MM.1S (cell line): Measurements from ENCODE around the gene NUBP2.
A peak's percentile ranks its signal among the peaks of the same experiment; 100 is the strongest.

Experiments used
- DNase-seq: peaks from one replicate; pipeline ENCODE4 v3.0.0-alpha.2; 2015
- H2AFZ ChIP-seq: fragments of 300-600 bp; sonication (generic); 2 replicates; pipeline ENCODE4 v1.6.0; 2016; ENCODE audit warnings: antibody characterized with exemption, low read length
- H3F3A ChIP-seq: fragments of 300-600 bp; sonication (generic); 2 replicates; pipeline ENCODE4 v1.6.1; 2016; ENCODE audit warnings: mild to moderate bottlenecking, antibody characterized with exemption, low read length, moderate library complexity, mixed read lengths; ENCODE audit not compliant: insufficient read depth
- H3K27ac ChIP-seq: fragments of 300-600 bp; sonication (generic); 2 replicates; pipeline ENCODE4 v1.5.1; 2016; ENCODE audit warnings: mild to moderate bottlenecking, low read length
- H3K27me3 ChIP-seq: fragments of 300-600 bp; sonication (generic); replicated peaks from 2 replicates; pipeline ENCODE4 v1.6.0; 2016; ENCODE audit warnings: low read length; ENCODE audit not compliant: insufficient read depth
- H3K36me3 ChIP-seq: fragments of 300-600 bp; sonication (generic); replicated peaks from 2 replicates; pipeline ENCODE4 v1.6.1; 2016; ENCODE audit warnings: mild to moderate bottlenecking, low read length, mixed read lengths; ENCODE audit not compliant: insufficient read depth
- H3K4me1 ChIP-seq: fragments of 300-600 bp; sonication (generic); 2 replicates; pipeline ENCODE4 v1.6.1; 2016; ENCODE audit warnings: low read length, mixed read lengths
- H3K4me2 ChIP-seq: fragments of 300-600 bp; sonication (generic); 2 replicates; pipeline ENCODE4 v1.6.0; 2016; ENCODE audit warnings: low read depth, low read length
- H3K4me3 ChIP-seq: fragments of 300-600 bp; sonication (generic); 2 replicates; pipeline ENCODE4 v1.5.1; 2016; ENCODE audit warnings: low read length, mixed read lengths
- H3K79me2 ChIP-seq: fragments of 300-600 bp; sonication (generic); 2 replicates; pipeline ENCODE4 v1.6.1; 2016; ENCODE audit warnings: mixed run types, low read length, mixed read lengths
- H3K9ac ChIP-seq: fragments of 300-600 bp; sonication (generic); 2 replicates; pipeline ENCODE4 v1.6.1; 2016; ENCODE audit warnings: low read length, mixed read lengths
- H3K9me2 ChIP-seq: fragments of 300-600 bp; sonication (generic); replicated peaks from 2 replicates; pipeline ENCODE4 v1.6.1; 2016; ENCODE audit warnings: mild to moderate bottlenecking, low read length, mixed read lengths; ENCODE audit not compliant: insufficient read depth
- H3K9me3 ChIP-seq: fragments of 300-600 bp; sonication (generic); replicated peaks from 2 replicates; pipeline ENCODE4 v1.6.1; 2016; ENCODE audit warnings: mild to moderate bottlenecking, low read length, mixed read lengths; ENCODE audit not compliant: insufficient read depth
- H4K20me1 ChIP-seq: fragments of 300-600 bp; sonication (generic); 2 replicates; pipeline ENCODE4 v1.6.1; 2016; ENCODE audit warnings: mild to moderate bottlenecking, low read length, moderate library complexity, mixed read lengths; ENCODE audit not compliant: insufficient read depth
- EZH2 ChIP-seq: fragments of 300-600 bp; sonication (generic); optimal IDR thresholded peaks from 2 replicates; pipeline ENCODE3; 2017; ENCODE audit warnings: low read depth, mild to moderate bottlenecking, antibody characterized with exemption, low read length, mixed read lengths
- EZH2phosphoT487 ChIP-seq: fragments of 300-600 bp; sonication (generic); IDR thresholded peaks from 2 replicates; pipeline ENCODE4 v1.6.1; 2018; ENCODE audit warnings: antibody characterized with exemption, low read length
- TF ChIP-seq, protein P1 (sequence below): fragments of 300-600 bp; sonication (generic); IDR thresholded peaks from 2 replicates; pipeline ENCODE4 v1.5.1; 2016; ENCODE audit warnings: antibody characterized with exemption, low read length, mixed read lengths

The NUBP2 gene

DNA sequence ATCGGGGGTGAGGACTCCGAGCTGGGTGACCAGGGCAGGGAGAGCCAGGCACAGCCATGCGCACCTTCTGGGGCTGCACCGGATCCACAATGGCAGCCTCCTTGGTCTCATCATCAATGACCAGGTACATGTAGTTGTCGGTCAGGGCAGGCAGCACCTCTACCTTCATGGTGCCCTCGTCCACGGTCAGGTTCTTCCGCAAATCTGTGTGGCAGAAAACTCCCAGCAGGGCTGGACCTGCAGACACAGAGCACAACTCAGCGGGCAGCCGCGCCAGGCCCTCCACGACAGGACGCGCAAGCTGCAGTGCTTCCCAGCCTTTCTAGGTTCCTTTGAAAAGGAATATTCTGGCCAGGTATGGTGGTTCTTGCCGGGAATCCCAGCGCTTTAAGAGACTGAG is 40.0 kb downstream of the NUBP2 start:
- H3K36me3 ChIP-seq = no peaks in the 10 kb centered on the region

DNA sequence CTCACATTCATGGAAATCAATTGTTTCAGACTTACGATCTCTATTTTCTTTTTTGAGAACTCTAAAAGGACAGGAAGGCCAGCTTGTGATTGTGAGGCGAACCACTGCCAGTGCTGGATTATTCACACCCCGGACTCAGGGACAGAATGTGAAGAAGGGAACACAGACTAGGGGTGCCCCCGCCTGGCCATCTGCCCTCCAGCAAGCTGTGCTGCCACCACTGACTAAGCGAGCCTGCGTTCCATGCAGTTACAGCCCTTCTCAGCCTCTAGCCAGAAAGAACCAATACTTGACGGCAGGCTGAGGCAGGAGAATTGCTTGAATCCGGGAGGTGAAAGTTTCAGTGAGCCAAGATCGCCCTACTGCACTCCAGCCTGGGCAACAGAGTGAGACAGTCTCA is 41.1 kb downstream of the NUBP2 start:
- no peaks in the 10 kb centered on the region for H3K36me3 ChIP-seq
- no peak for TF ChIP-seq EZH2
- TF ChIP-seq EZH2phosphoT487 = no peak
- TF ChIP-seq, protein P1, sequence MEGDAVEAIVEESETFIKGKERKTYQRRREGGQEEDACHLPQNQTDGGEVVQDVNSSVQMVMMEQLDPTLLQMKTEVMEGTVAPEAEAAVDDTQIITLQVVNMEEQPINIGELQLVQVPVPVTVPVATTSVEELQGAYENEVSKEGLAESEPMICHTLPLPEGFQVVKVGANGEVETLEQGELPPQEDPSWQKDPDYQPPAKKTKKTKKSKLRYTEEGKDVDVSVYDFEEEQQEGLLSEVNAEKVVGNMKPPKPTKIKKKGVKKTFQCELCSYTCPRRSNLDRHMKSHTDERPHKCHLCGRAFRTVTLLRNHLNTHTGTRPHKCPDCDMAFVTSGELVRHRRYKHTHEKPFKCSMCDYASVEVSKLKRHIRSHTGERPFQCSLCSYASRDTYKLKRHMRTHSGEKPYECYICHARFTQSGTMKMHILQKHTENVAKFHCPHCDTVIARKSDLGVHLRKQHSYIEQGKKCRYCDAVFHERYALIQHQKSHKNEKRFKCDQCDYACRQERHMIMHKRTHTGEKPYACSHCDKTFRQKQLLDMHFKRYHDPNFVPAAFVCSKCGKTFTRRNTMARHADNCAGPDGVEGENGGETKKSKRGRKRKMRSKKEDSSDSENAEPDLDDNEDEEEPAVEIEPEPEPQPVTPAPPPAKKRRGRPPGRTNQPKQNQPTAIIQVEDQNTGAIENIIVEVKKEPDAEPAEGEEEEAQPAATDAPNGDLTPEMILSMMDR = peak; percentile 46
- H3F3A ChIP-seq = peaks cover 6% of the 10 kb centered on the region
- H3K27ac ChIP-seq = peak overlapping the region; percentile 52; the same call in 1 of the 2 replicates
- H3K4me1 ChIP-seq = peaks cover 7% of the 10 kb centered on the region; the same call in 1 of the 2 replicates
- no peak overlapping the region for H2AFZ ChIP-seq
- peak; percentile 65 for DNase-seq
- no peak overlapping the region; the same call in 1 of the 2 replicates for H3K9ac ChIP-seq
- peak overlapping the region; percentile 50; the same call in 1 of the 2 replicates for H3K4me2 ChIP-seq
- peak overlapping the region; percentile 30; the same call in 1 of the 2 replicates for H3K4me3 ChIP-seq
- H3K79me2 ChIP-seq = peaks cover 53% of the 10 kb centered on the region
- no peaks in the 10 kb centered on the region for H3K9me2 ChIP-seq
- no peaks in the 10 kb centered on the region for H4K20me1 ChIP-seq
- H3K27me3 ChIP-seq = no peaks in the 10 kb centered on the region
- H3K9me3 ChIP-seq = no peaks in the 10 kb centered on the region

More for the DNA sequence above, 40.0 kb downstream of the NUBP2 start:
- H3K4me1 ChIP-seq = peaks cover 5% of the 10 kb centered on the region; the same call in 1 of the 2 replicates
- no peak overlapping the region for H3K4me3 ChIP-seq
- no peak overlapping the region for H2AFZ ChIP-seq
- H3K9me3 ChIP-seq = no peaks in the 10 kb centered on the region
- no peaks in the 10 kb centered on the region for H3K27me3 ChIP-seq
- no peaks in the 10 kb centered on the region for H3K9me2 ChIP-seq
- no peak overlapping the region for H3K9ac ChIP-seq
- no peaks in the 10 kb centered on the region for H4K20me1 ChIP-seq
- H3K79me2 ChIP-seq = peaks cover 43% of the 10 kb centered on the region
- H3F3A ChIP-seq = peaks cover 6% of the 10 kb centered on the region
- H3K27ac ChIP-seq = no peak overlapping the region
- DNase-seq = no peak
- no peak overlapping the region for H3K4me2 ChIP-seq
- TF ChIP-seq, protein P1 = no peak
- TF ChIP-seq EZH2 = no peak

DNA sequence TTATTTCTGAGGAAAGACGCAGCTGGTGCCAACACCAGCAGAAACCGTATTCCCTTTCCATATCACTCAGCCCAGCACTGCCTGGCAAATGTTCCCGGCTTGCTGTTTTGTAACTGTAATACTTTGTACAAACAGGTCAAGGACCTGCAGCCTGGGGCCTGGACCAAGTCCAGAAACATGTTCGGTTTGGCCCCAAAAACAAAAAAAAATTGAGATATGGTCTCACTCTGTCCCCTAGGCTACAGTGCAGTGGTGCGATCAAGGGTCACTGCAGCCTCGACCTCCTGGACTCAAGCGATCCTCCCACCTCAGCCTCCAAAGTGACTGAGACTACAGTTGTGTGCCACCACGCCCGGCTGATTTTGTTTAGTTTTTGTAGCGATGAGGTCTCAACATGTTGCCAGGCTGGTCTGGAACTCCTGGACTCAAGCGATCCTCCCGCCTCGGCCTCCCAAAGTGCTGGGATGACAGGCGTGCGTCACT is 42.7 kb downstream of the NUBP2 start:
- Histone ChIP-seq H3K9me2 (no peaks in the 10 kb centered on the region), H3K4me3 (peak overlapping the region; percentile 74), H4K20me1 (no peaks in the 10 kb centered on the region), H2AFZ (no peak overlapping the region), H3K4me2 (peak overlapping the region; percentile 94), H3K27ac (peak overlapping the region; percentile 38; the same call in 1 of the 2 replicates), H3K9me3 (no peaks in the 10 kb centered on the region), H3F3A (peaks cover 6% of the 10 kb centered on the region), H3K27me3 (no peaks in the 10 kb centered on the region), H3K4me1 (peaks cover 12% of the 10 kb centered on the region; the same call in 1 of the 2 replicates), H3K9ac (peak overlapping the region; percentile 50; the same call in 1 of the 2 replicates), H3K36me3 (no peaks in the 10 kb centered on the region), H3K79me2 (peaks cover 59% of the 10 kb centered on the region)
- TF ChIP-seq EZH2 = no peak
- no peak for TF ChIP-seq EZH2phosphoT487
- TF ChIP-seq, protein P1 = no peak
- no peak for DNase-seq
